ENCODE data around the gene P3R3URF.

The P3R3URF gene

DNA sequence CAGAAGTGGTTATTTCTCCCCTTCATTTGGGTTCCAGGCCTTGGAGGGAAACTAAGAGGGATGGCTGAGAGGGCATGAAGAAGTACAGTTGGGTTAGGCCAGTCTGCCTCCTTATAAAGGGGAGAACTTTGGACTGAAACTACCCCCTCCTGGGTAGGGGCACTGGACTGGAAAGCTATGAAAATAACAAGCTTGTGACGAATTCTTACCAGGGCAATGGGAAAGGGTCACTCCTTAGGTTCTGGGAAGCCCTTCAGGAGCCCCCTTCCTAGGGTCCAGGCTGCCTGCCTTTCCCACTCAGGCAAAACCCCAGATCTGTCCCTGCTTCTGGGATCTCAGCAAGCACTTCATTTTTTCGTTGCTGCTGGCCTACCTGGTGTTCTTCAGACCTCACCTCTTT is 9.8 kb upstream of the P3R3URF start:
- peaks cover 2% of the 10 kb centered on the region for H3K79me1 ChIP-seq (ENCODE audit: low read length)
- H2BK12ac ChIP-seq (ENCODE audit: low read length): no peak overlapping the region
- H3K4ac ChIP-seq (ENCODE audit: low read depth, low read length): no peak overlapping the region
- no peak overlapping the region for H2AK5ac ChIP-seq (ENCODE audit: low read length)
- H2BK5ac ChIP-seq (ENCODE audit: low read depth, low read length, poor library complexity): no peak overlapping the region
- no peak overlapping the region for H3K23ac ChIP-seq (ENCODE audit: low read length)
- no peak overlapping the region for H3K4me3 ChIP-seq (ENCODE audit: low read depth, low read length)
- H3K14ac ChIP-seq (ENCODE audit: low read length): no peak overlapping the region
- no peak overlapping the region for H3K27ac ChIP-seq (ENCODE audit: low read depth, low read length)
- H3K18ac ChIP-seq (ENCODE audit: low read length): no peak overlapping the region
- H4K12ac ChIP-seq (ENCODE audit: low read depth, low read length): no peak overlapping the region
- peaks cover 21 to 27% of the 10 kb centered on the region in 2 experiments for H3K4me1 ChIP-seq (ENCODE audit: control insufficient read depth in 1 of 2, insufficient read depth in 2 of 2, low read length in 2 of 2)
- H3K36me3 ChIP-seq (ENCODE audit: control insufficient read depth in 1 of 2, insufficient read depth in 2 of 2, low read length in 2 of 2): peaks cover 23 to 31% of the 10 kb centered on the region in 2 experiments
- H4K8ac ChIP-seq (ENCODE audit: low read depth, low read length): no peak overlapping the region
- no peaks in the 10 kb centered on the region for H3K27me3 ChIP-seq (ENCODE audit: insufficient read depth, low read length)
- no peak for DNase-seq
- no peak overlapping the region for H3K4me2 ChIP-seq (ENCODE audit: low read length)
- H2AFZ ChIP-seq (ENCODE audit: insufficient read depth, low read length, poor library complexity): no peak overlapping the region
- no peak overlapping the region for H2BK120ac ChIP-seq (ENCODE audit: insufficient read depth, low read length, poor library complexity)
- no peaks in the 10 kb centered on the region for H3K79me2 ChIP-seq (ENCODE audit: control insufficient read depth, insufficient read depth, low read length, poor library complexity)
- H3K9ac ChIP-seq (ENCODE audit: low read length): no peak overlapping the region
- H3K9me3 ChIP-seq (ENCODE audit: insufficient read depth, low read depth, low read length): no peaks in the 10 kb centered on the region
- H4K91ac ChIP-seq (ENCODE audit: low read depth, low read length): no peak overlapping the region
- WGBS (ENCODE audit: extremely low coverage, insufficient coverage, insufficient read length): no CpG with 5 or more reads among the region's 2 CpGs

GRCh38 chr1:46184920-46185658 is 8.8 kb upstream of the P3R3URF start:
- H3K9ac ChIP-seq (ENCODE audit: low read length): no peak overlapping the region
- H3K4me2 ChIP-seq (ENCODE audit: low read length): no peak overlapping the region
- no peak for DNase-seq
- no peak overlapping the region for H3K18ac ChIP-seq (ENCODE audit: low read length)
- peaks cover 21 to 27% of the 10 kb centered on the region in 2 experiments for H3K4me1 ChIP-seq (ENCODE audit: control insufficient read depth in 1 of 2, insufficient read depth in 2 of 2, low read length in 2 of 2)
- no peak overlapping the region for H3K4ac ChIP-seq (ENCODE audit: low read depth, low read length)
- H4K8ac ChIP-seq (ENCODE audit: low read depth, low read length): no peak overlapping the region
- no peak overlapping the region for H3K23ac ChIP-seq (ENCODE audit: low read length)
- H2BK120ac ChIP-seq (ENCODE audit: insufficient read depth, low read length, poor library complexity): no peak overlapping the region
- H3K14ac ChIP-seq (ENCODE audit: low read length): no peak overlapping the region
- no peaks in the 10 kb centered on the region for H3K79me2 ChIP-seq (ENCODE audit: control insufficient read depth, insufficient read depth, low read length, poor library complexity)
- peaks cover 13 to 22% of the 10 kb centered on the region in 2 experiments for H3K36me3 ChIP-seq (ENCODE audit: control insufficient read depth in 1 of 2, insufficient read depth in 2 of 2, low read length in 2 of 2)
- no peak overlapping the region for H3K4me3 ChIP-seq (ENCODE audit: low read depth, low read length)
- peaks cover 2% of the 10 kb centered on the region for H3K79me1 ChIP-seq (ENCODE audit: low read length)
- no peak overlapping the region for H2AFZ ChIP-seq (ENCODE audit: insufficient read depth, low read length, poor library complexity)
- H3K27me3 ChIP-seq (ENCODE audit: insufficient read depth, low read length): no peaks in the 10 kb centered on the region
- WGBS (ENCODE audit: extremely low coverage, insufficient coverage, insufficient read length): no CpG with 5 or more reads among the region's 7 CpGs
- no peak overlapping the region for H2AK5ac ChIP-seq (ENCODE audit: low read length)
- no peak overlapping the region for H2BK5ac ChIP-seq (ENCODE audit: low read depth, low read length, poor library complexity)
- no peak overlapping the region for H4K91ac ChIP-seq (ENCODE audit: low read depth, low read length)
- no peak overlapping the region for H4K12ac ChIP-seq (ENCODE audit: low read depth, low read length)
- H3K9me3 ChIP-seq (ENCODE audit: insufficient read depth, low read depth, low read length): no peaks in the 10 kb centered on the region
- H3K27ac ChIP-seq (ENCODE audit: low read depth, low read length): no peak overlapping the region
- no peak overlapping the region for H2BK12ac ChIP-seq (ENCODE audit: low read length)

DNA sequence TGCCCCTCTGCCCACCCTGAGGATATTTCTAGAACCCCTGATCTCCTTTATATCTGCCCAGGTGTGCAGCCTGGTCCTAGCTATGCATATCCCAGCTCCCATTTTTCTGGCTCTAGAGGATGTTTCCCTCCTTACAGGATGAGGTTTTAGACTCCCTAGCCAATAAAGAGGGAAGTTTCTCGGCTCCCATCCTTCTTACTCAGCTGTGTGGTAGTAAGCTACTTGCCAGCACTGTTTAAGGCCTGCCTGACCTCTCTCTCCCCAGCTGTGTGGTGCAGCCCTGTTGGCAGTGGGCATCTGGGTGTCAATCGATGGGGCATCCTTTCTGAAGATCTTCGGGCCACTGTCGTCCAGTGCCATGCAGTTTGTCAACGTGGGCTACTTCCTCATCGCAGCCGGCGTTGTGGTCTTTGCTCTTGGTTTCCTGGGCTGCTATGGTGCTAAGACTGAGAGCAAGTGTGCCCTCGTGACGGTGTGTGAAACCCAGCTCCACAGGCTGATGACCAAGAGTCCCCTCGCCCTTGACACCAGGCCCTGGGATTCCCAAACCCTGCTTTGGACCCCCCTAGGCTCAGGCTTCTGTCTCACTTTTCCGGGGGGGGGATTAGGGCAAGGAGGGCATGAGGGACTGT is 7.8 kb upstream of the P3R3URF start:
- no peak overlapping the region for H4K91ac ChIP-seq (ENCODE audit: low read depth, low read length)
- no peak overlapping the region for H4K8ac ChIP-seq (ENCODE audit: low read depth, low read length)
- H3K79me2 ChIP-seq (ENCODE audit: control insufficient read depth, insufficient read depth, low read length, poor library complexity): no peaks in the 10 kb centered on the region
- H3K14ac ChIP-seq (ENCODE audit: low read length): no peak overlapping the region
- no peak overlapping the region for H3K18ac ChIP-seq (ENCODE audit: low read length)
- no peak overlapping the region for H3K9ac ChIP-seq (ENCODE audit: low read length)
- peaks cover 17 to 21% of the 10 kb centered on the region in 2 experiments for H3K4me1 ChIP-seq (ENCODE audit: control insufficient read depth in 1 of 2, insufficient read depth in 2 of 2, low read length in 2 of 2)
- H2AFZ ChIP-seq (ENCODE audit: insufficient read depth, low read length, poor library complexity): no peak overlapping the region
- H3K23ac ChIP-seq (ENCODE audit: low read length): no peak overlapping the region
- H3K36me3 ChIP-seq (ENCODE audit: control insufficient read depth in 1 of 2, insufficient read depth in 2 of 2, low read length in 2 of 2): peaks cover 10 to 16% of the 10 kb centered on the region in 2 experiments
- WGBS (ENCODE audit: extremely low coverage, insufficient coverage, insufficient read length): no CpG with 5 or more reads among the region's 12 CpGs
- H3K9me3 ChIP-seq (ENCODE audit: insufficient read depth, low read depth, low read length): no peaks in the 10 kb centered on the region
- H3K4me3 ChIP-seq (ENCODE audit: low read depth, low read length): no peak overlapping the region
- H3K27me3 ChIP-seq (ENCODE audit: insufficient read depth, low read length): no peaks in the 10 kb centered on the region
- H4K12ac ChIP-seq (ENCODE audit: low read depth, low read length): no peak overlapping the region
- no peak overlapping the region for H3K27ac ChIP-seq (ENCODE audit: low read depth, low read length)
- no peak overlapping the region for H2BK12ac ChIP-seq (ENCODE audit: low read length)
- peak in 1 of 2 donors; percentile 10 for DNase-seq
- no peak overlapping the region for H2AK5ac ChIP-seq (ENCODE audit: low read length)
- no peak overlapping the region for H3K4me2 ChIP-seq (ENCODE audit: low read length)
- H3K4ac ChIP-seq (ENCODE audit: low read depth, low read length): no peak overlapping the region
- H2BK5ac ChIP-seq (ENCODE audit: low read depth, low read length, poor library complexity): no peak overlapping the region
- H3K79me1 ChIP-seq (ENCODE audit: low read length): peaks cover 2% of the 10 kb centered on the region
- H2BK120ac ChIP-seq (ENCODE audit: insufficient read depth, low read length, poor library complexity): no peak overlapping the region

- Histone ChIP-seq H3K79me2 (ENCODE audit: control insufficient read depth, insufficient read depth, low read length, poor library complexity) (no peaks in the 10 kb centered on the region), H3K14ac (ENCODE audit: low read length) (peak overlapping the region; percentile 14), H3K4me3 (ENCODE audit: low read depth, low read length) (no peak overlapping the region), H3K4ac (ENCODE audit: low read depth, low read length) (no peak overlapping the region), H2BK5ac (ENCODE audit: low read depth, low read length, poor library complexity) (no peak overlapping the region), H3K9me3 (ENCODE audit: insufficient read depth, low read depth, low read length) (no peaks in the 10 kb centered on the region), H4K12ac (ENCODE audit: low read depth, low read length) (no peak overlapping the region), H2BK120ac (ENCODE audit: insufficient read depth, low read length, poor library complexity) (peak overlapping the region; percentile 41), H2BK12ac (ENCODE audit: low read length) (no peak overlapping the region), H2AFZ (ENCODE audit: insufficient read depth, low read length, poor library complexity) (no peak overlapping the region), H3K27me3 (ENCODE audit: insufficient read depth, low read length) (no peaks in the 10 kb centered on the region), H3K27ac (ENCODE audit: low read depth, low read length) (peak overlapping the region; percentile 16), H3K79me1 (ENCODE audit: low read length) (no peaks in the 10 kb centered on the region), H3K4me2 (ENCODE audit: low read length) (no peak overlapping the region), H2AK5ac (ENCODE audit: low read length) (peak overlapping the region; percentile 63), H4K8ac (ENCODE audit: low read depth, low read length) (no peak overlapping the region), H3K36me3 (ENCODE audit: control insufficient read depth in 1 of 2, insufficient read depth in 2 of 2, low read length in 2 of 2) (peaks cover 10 to 14% of the 10 kb centered on the region in 2 experiments), H3K4me1 (ENCODE audit: control insufficient read depth in 1 of 2, insufficient read depth in 2 of 2, low read length in 2 of 2) (peaks cover 11 to 14% of the 10 kb centered on the region in 2 experiments), H3K9ac (ENCODE audit: low read length) (no peak overlapping the region), H3K23ac (ENCODE audit: low read length) (no peak overlapping the region), H3K18ac (ENCODE audit: low read length) (no peak overlapping the region), H4K91ac (ENCODE audit: low read depth, low read length) (no peak overlapping the region)
- WGBS (ENCODE audit: extremely low coverage, insufficient coverage, insufficient read length): no CpG with 5 or more reads among the region's 8 CpGs
- peak; percentile 69 to 79 for DNase-seq
Observed at GRCh38 chr1:46183079-46183847, 7.0 kb upstream of the P3R3URF start.
